Mucosa of descending colon (tissue), 3 donors: ENCODE measurements around the gene SLC25A12. TPM values are rescaled to one million over a fixed set of nuclear protein-coding genes. Genes with fewer than 3 reads are reported as not detected.

Experiments
- ATAC-seq: fragments of 200-7000 bp; cut with Tn5 transposase; one replicate; pipeline ENCODE4 v1.9.1; 2020; ENCODE audit warnings: mild to moderate bottlenecking, moderate library complexity
- DNase-seq, 3 donors: peaks; one replicate each; pipeline ENCODE4 v3.0.0-alpha.2; 2020
- H3K36me3 ChIP-seq: fragments of 200-600 bp; one replicate; pipeline ENCODE4 v1.8.0; 2021; ENCODE audit warnings: low read depth, mild to moderate bottlenecking
- H3K4me1 ChIP-seq: fragments of 200-600 bp; one replicate; pipeline ENCODE4 v1.8.0; 2021; ENCODE audit warnings: low read depth, mild to moderate bottlenecking
- H3K4me3 ChIP-seq: fragments of 200-600 bp; one replicate; pipeline ENCODE4 v1.8.0; 2021; ENCODE audit warnings: mild to moderate bottlenecking
- H3K9me3 ChIP-seq: fragments of 200-600 bp; one replicate; pipeline ENCODE4 v1.8.0; 2021; ENCODE audit warnings: mild to moderate bottlenecking
- intact Hi-C, 2 donors: fragments of 100-400 bp; cut with DNase I in 1 of 2; cut with micrococcal nuclease in 1 of 2; formaldehyde crosslinking; loops; one replicate each; pipeline versions ENCODE4 v1.11.0 to v1.11.1; 2022; cut with DNase I, micrococcal nuclease
- total RNA-seq, 3 donors: library from RNA; stranded (reverse); fragmentation: NEBNext Ultra II Directional in 2 of 3; extraction: Animal tissue kit (Norgen Biotek cat#: 25700) in 2 of 3; gene quantifications; one replicate each; pipeline versions ENCODE4 v1.2.1 to v1.2.4, GENCODE V29; 2021 to 2023
- TF ChIP-seq, protein P1 (sequence below): fragments of 200-600 bp; IDR thresholded peaks from one replicate; pipeline ENCODE4 v1.8.0; 2022; ENCODE audit warnings: antibody characterized with exemption, mild to moderate bottlenecking
- donor health status: DM: no; HTN: no; CAD: no; lungs with moderate emphysema.
- donor health status: DM: no; HTN: no; CAD: no.
- donor health status: DM: no; HTN: yes; CAD: no.

SLC25A12 gene
- total RNA-seq, 3 donors from 2014 or later = 19.9 to 44.2 (median 22.3) TPM

- no peak for DNase-seq
- Histone ChIP-seq H3K4me3 (no peak overlapping the region), H3K9me3 (peaks cover 3% of the 10 kb centered on the region), H3K36me3 (peaks cover 8% of the 10 kb centered on the region), H3K4me1 (no peaks in the 10 kb centered on the region)
- TF ChIP-seq, protein P1, sequence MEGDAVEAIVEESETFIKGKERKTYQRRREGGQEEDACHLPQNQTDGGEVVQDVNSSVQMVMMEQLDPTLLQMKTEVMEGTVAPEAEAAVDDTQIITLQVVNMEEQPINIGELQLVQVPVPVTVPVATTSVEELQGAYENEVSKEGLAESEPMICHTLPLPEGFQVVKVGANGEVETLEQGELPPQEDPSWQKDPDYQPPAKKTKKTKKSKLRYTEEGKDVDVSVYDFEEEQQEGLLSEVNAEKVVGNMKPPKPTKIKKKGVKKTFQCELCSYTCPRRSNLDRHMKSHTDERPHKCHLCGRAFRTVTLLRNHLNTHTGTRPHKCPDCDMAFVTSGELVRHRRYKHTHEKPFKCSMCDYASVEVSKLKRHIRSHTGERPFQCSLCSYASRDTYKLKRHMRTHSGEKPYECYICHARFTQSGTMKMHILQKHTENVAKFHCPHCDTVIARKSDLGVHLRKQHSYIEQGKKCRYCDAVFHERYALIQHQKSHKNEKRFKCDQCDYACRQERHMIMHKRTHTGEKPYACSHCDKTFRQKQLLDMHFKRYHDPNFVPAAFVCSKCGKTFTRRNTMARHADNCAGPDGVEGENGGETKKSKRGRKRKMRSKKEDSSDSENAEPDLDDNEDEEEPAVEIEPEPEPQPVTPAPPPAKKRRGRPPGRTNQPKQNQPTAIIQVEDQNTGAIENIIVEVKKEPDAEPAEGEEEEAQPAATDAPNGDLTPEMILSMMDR = no peak
- ATAC-seq = no peak
- intact Hi-C loops = no loop called here
These were observed 57.7 kb downstream of the SLC25A12 start for GRCh38 chr2:171836146-171836910.

DNA sequence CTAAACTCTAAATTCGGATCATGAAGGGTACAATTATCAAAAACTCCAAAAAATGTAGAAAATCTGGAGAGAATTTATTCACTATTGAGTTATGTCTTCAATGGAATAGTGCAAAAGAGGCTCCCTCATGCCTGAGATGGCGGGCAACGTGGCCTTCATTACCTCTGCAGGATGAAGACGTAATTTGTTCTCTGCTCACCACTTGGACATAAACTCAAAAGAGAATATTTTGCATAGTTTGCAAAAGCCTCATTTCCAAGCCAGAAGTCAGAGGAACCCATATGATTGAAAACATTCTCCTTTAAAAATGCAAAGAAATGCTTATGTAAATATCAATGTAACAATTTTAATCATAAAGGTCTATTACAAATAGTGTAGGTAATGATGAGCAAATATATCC, 58.7 kb downstream of the SLC25A12 start:
- H3K9me3 ChIP-seq = peaks cover 3% of the 10 kb centered on the region
- no peak for ATAC-seq
- DNase-seq = no peak
- TF ChIP-seq, protein P1 = no peak
- no peak overlapping the region for H3K4me3 ChIP-seq
- H3K4me1 ChIP-seq = no peaks in the 10 kb centered on the region
- intact Hi-C loops = no loop called here
- H3K36me3 ChIP-seq = peaks cover 8% of the 10 kb centered on the region

DNA sequence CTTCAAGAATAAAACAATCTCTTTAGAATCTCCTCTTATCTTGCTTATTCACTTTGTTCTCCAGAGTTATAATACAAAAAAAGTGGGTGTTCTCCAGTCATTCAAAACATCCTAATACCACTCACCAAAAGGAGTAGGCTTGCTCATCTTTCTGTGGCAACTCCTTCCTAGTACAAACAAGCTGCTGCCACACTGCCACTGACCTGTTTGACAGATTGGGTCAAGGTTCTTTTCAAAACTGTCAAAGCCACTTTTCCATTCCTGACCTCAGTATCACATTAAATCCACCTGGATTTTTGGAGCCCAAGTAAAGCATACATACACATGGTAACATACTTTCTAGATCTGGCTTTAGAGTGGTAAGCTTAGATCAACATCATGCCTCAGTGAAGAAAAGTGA, 59.8 kb downstream of the SLC25A12 start:
- intact Hi-C loops = no loop called here
- no peak for DNase-seq
- no peak for ATAC-seq
- H3K36me3 ChIP-seq = peaks cover 8% of the 10 kb centered on the region
- H3K4me1 ChIP-seq = no peaks in the 10 kb centered on the region
- TF ChIP-seq, protein P1 = no peak
- no peak overlapping the region for H3K4me3 ChIP-seq
- peaks cover 3% of the 10 kb centered on the region for H3K9me3 ChIP-seq

DNA sequence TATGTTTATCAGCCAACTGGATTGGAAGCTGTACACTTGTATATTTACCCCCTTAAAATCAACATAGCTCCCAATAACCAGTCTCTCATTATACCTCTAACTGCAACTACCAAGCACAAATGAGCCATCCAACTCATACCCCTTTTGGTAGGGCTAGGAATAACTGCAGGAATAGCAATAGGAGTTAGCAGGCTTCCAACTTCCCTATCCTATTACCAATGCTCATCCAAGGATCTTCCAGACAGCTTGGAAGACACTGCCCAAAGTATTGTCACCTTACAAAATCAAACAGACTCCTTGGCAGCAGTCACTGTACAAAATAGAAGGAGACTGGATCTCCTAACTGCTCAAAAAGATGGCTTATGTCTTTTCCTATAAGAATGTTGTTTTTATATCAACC, 61.6 kb downstream of the SLC25A12 start:
- intact Hi-C loops = no loop called here
- DNase-seq (no peak), ATAC-seq (no peak)
- Histone ChIP-seq H3K36me3 (peaks cover 8% of the 10 kb centered on the region), H3K9me3 (peaks cover 3% of the 10 kb centered on the region), H3K4me1 (no peaks in the 10 kb centered on the region), H3K4me3 (no peak overlapping the region)
- TF ChIP-seq, protein P1 = no peak

GRCh38 chr2:171830039-171830438, 64.0 kb downstream of the SLC25A12 start:
- ATAC-seq (no peak), DNase-seq (no peak)
- H3K9me3 ChIP-seq = peaks cover 3% of the 10 kb centered on the region
- no peak overlapping the region for H3K4me3 ChIP-seq
- H3K4me1 ChIP-seq = no peaks in the 10 kb centered on the region
- intact Hi-C loops = no loop called here
- TF ChIP-seq, protein P1 = no peak
- peaks cover 8% of the 10 kb centered on the region for H3K36me3 ChIP-seq
